A549 (cell line): ENCODE results near the gene NOS1AP.

Experiments
- CBX2 ChIP-seq: fragments of 200-600 bp; sonication (generic); IDR thresholded peaks from 2 replicates; pipeline ENCODE4 v1.6.1; 2016; ENCODE audit warnings: low read depth, mild to moderate bottlenecking, borderline replicate concordance
- CHD2 ChIP-seq: fragments of 150-350 bp; IDR thresholded peaks from 2 replicates; pipeline ENCODE4 v1.6.1; 2014; ENCODE audit warnings: low read length; ENCODE audit not compliant: partially characterized antibody
- FOSL2 ChIP-seq, 2 experiments: fragments of 450-650 bp in 1 of 2; fragments of >200 bp in 1 of 2; sonication (Bioruptor Twin) in 1 of 2; formaldehyde crosslinking; IDR thresholded peaks; 2 replicates each; pipeline versions ENCODE4 v1.5.0 to v1.6.1; 2016 to 2020; ENCODE audit warnings: mild to moderate bottlenecking in 1 of 2, moderate library complexity in 1 of 2
- KDM5A ChIP-seq: fragments of 200-600 bp; sonication (generic); IDR thresholded peaks from 2 replicates; pipeline ENCODE4 v1.6.1; 2016; ENCODE audit warnings: antibody characterized with exemption, mild to moderate bottlenecking
- MAX ChIP-seq: IDR thresholded peaks from 2 replicates; pipeline ENCODE4 v1.6.1; 2012
- POLR2A ChIP-seq: IDR thresholded peaks from 2 replicates; pipeline ENCODE4 v1.6.1; 2012; ENCODE audit warnings: mild to moderate bottlenecking, low read length
- RAD21 ChIP-seq, 2 experiments: fragments of >200 bp in 1 of 2; sonication (Bioruptor Twin) in 1 of 2; formaldehyde crosslinking in 1 of 2; IDR thresholded peaks in 1 of 2; conservative IDR thresholded peaks in 1 of 2; 2 replicates in 1 of 2; 3 replicates in 1 of 2; pipeline ENCODE4 v1.6.1; 2012 to 2018; ENCODE audit warnings: inconsistent platforms in 1 of 2
- TF ChIP-seq, protein P1 (sequence below): fragments of >200 bp; sonication (Bioruptor Twin); formaldehyde crosslinking; IDR thresholded peaks from 3 replicates; pipeline ENCODE4 v1.5.1; 2016
- TF ChIP-seq, protein P2 (sequence below): fragments of 150-350 bp; IDR thresholded peaks from 2 replicates; pipeline ENCODE4 v1.6.1; 2014; ENCODE audit warnings: low read depth, mild to moderate bottlenecking, low read length

- TF ChIP-seq, protein P1, sequence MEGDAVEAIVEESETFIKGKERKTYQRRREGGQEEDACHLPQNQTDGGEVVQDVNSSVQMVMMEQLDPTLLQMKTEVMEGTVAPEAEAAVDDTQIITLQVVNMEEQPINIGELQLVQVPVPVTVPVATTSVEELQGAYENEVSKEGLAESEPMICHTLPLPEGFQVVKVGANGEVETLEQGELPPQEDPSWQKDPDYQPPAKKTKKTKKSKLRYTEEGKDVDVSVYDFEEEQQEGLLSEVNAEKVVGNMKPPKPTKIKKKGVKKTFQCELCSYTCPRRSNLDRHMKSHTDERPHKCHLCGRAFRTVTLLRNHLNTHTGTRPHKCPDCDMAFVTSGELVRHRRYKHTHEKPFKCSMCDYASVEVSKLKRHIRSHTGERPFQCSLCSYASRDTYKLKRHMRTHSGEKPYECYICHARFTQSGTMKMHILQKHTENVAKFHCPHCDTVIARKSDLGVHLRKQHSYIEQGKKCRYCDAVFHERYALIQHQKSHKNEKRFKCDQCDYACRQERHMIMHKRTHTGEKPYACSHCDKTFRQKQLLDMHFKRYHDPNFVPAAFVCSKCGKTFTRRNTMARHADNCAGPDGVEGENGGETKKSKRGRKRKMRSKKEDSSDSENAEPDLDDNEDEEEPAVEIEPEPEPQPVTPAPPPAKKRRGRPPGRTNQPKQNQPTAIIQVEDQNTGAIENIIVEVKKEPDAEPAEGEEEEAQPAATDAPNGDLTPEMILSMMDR = no peak
- TF ChIP-seq KDM5A = no peak
- TF ChIP-seq, protein P2, sequence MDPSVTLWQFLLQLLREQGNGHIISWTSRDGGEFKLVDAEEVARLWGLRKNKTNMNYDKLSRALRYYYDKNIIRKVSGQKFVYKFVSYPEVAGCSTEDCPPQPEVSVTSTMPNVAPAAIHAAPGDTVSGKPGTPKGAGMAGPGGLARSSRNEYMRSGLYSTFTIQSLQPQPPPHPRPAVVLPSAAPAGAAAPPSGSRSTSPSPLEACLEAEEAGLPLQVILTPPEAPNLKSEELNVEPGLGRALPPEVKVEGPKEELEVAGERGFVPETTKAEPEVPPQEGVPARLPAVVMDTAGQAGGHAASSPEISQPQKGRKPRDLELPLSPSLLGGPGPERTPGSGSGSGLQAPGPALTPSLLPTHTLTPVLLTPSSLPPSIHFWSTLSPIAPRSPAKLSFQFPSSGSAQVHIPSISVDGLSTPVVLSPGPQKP = no peak
- TF ChIP-seq CBX2 = no peak
- TF ChIP-seq CHD2 = no peak
- no peak for TF ChIP-seq MAX
- no peak for TF ChIP-seq FOSL2 (IDR thresholded peaks at IDR 0.05)
- no peak for TF ChIP-seq FOSL2 (CRISPR knock-in tag; IDR thresholded peaks at IDR 0.05)
- no peak for TF ChIP-seq POLR2A
- no peak for TF ChIP-seq RAD21 (conservative IDR thresholded peaks at IDR 0.05 in 1 of 2, IDR thresholded peaks at IDR 0.05 in 1 of 2)
Observed at GRCh38 chr1:162229549-162229948, 160.1 kb downstream of the NOS1AP start.
